Neuronal stem cell (in vitro differentiated cells): ENCODE measurements around the gene CCDC15.

ENCODE experiments used
- DNase-seq: peaks from one replicate; pipeline ENCODE4 v3.0.0-alpha.2; 2013; ENCODE audit warnings: low spot score
- H2AFZ ChIP-seq: one replicate; pipeline ENCODE4 v1.6.1; 2013; ENCODE audit warnings: mild to moderate bottlenecking, low read length, inconsistent platforms
- H2AK5ac ChIP-seq: 2 replicates; pipeline ENCODE4 v1.6.1; 2013; ENCODE audit warnings: low read depth, mild to moderate bottlenecking, inconsistent platforms, low read length, moderate library complexity, mixed read lengths
- H2BK120ac ChIP-seq: 2 replicates; pipeline ENCODE4 v1.6.1; 2013; ENCODE audit warnings: low read depth, mild to moderate bottlenecking, inconsistent platforms, low read length, moderate library complexity, mixed read lengths
- H2BK12ac ChIP-seq: one replicate; pipeline ENCODE4 v1.6.1; 2013; ENCODE audit warnings: low read length, inconsistent platforms
- H2BK15ac ChIP-seq: 2 replicates; pipeline ENCODE4 v1.6.1; 2013; ENCODE audit warnings: mild to moderate bottlenecking, low read length, inconsistent platforms, mixed read lengths
- H2BK5ac ChIP-seq: one replicate; pipeline ENCODE4 v1.6.1; 2013; ENCODE audit warnings: inconsistent platforms, mild to moderate bottlenecking, low read length, moderate library complexity
- H3K14ac ChIP-seq: one replicate; pipeline ENCODE4 v1.6.1; 2013; ENCODE audit warnings: low read length, inconsistent platforms
- H3K18ac ChIP-seq: 2 replicates; pipeline ENCODE4 v1.6.1; 2013; ENCODE audit warnings: low read length, inconsistent platforms
- H3K23ac ChIP-seq: 2 replicates; pipeline ENCODE4 v1.6.1; 2013; ENCODE audit warnings: low read depth, mild to moderate bottlenecking, mixed read lengths, low read length, inconsistent platforms; ENCODE audit not compliant: poor library complexity
- H3K27ac ChIP-seq: replicated peaks from 3 replicates; pipeline ENCODE4 v1.5.1; 2013; ENCODE audit warnings: low read length, inconsistent platforms
- H3K27me3 ChIP-seq, 3 experiments: 2 replicates each; pipeline ENCODE4 v1.6.1; 2013; ENCODE audit warnings: low read length in 3 of 3, mild to moderate bottlenecking in 2 of 3, inconsistent platforms in 1 of 3, low read depth in 1 of 3, mixed read lengths in 1 of 3, moderate library complexity in 1 of 3; ENCODE audit not compliant: control insufficient read depth in 3 of 3, insufficient read depth in 3 of 3
- H3K36me3 ChIP-seq, 2 donors: replicated peaks in 1 of 2; 2 replicates each; pipeline ENCODE4 v1.6.1; 2013; ENCODE audit warnings: low read length in 2 of 2; ENCODE audit not compliant: control insufficient read depth in 2 of 2, insufficient read depth in 2 of 2
- H3K4ac ChIP-seq: 2 replicates; pipeline ENCODE4 v1.6.1; 2013; ENCODE audit warnings: inconsistent platforms, mild to moderate bottlenecking, low read length, moderate library complexity
- H3K4me1 ChIP-seq, 2 donors: 1 replicate in 1 of 2; 2 replicates in 1 of 2; pipeline ENCODE4 v1.6.1; 2013; ENCODE audit warnings: low read length in 2 of 2, low read depth in 1 of 2; ENCODE audit not compliant: control insufficient read depth in 2 of 2, insufficient read depth in 1 of 2
- H3K4me2 ChIP-seq: one replicate; pipeline ENCODE4 v1.6.1; 2013; ENCODE audit warnings: mild to moderate bottlenecking, low read length, inconsistent platforms; ENCODE audit not compliant: insufficient read depth, poor library complexity, severe bottlenecking
- H3K4me3 ChIP-seq, 2 donors: 2 replicates each; pipeline ENCODE4 v1.5.1; 2013; ENCODE audit warnings: low read length in 2 of 2, mild to moderate bottlenecking in 2 of 2, inconsistent platforms in 1 of 2, moderate library complexity in 1 of 2
- H3K79me1 ChIP-seq: one replicate; pipeline ENCODE4 v1.6.1; 2013; ENCODE audit warnings: low read depth, mild to moderate bottlenecking, inconsistent platforms, low read length, moderate library complexity
- H3K9ac ChIP-seq: one replicate; pipeline ENCODE4 v1.6.1; 2013; ENCODE audit warnings: mild to moderate bottlenecking, low read depth, low read length, inconsistent platforms; ENCODE audit not compliant: poor library complexity
- H3K9me3 ChIP-seq, 2 donors: replicated peaks in 1 of 2; 2 replicates each; pipeline versions ENCODE3 to v1.6.1; 2013; ENCODE audit warnings: low read length in 2 of 2, mild to moderate bottlenecking in 2 of 2, inconsistent platforms in 1 of 2, low read depth in 1 of 2, mixed read lengths in 1 of 2, moderate library complexity in 1 of 2; ENCODE audit not compliant: control insufficient read depth in 2 of 2, insufficient read depth in 1 of 2
- H4K8ac ChIP-seq: one replicate; pipeline ENCODE4 v1.6.1; 2013; ENCODE audit warnings: low read depth, mild to moderate bottlenecking, inconsistent platforms, low read length, moderate library complexity
- H4K91ac ChIP-seq: one replicate; pipeline ENCODE4 v1.6.1; 2013; ENCODE audit warnings: low read length, low read depth, mild to moderate bottlenecking, inconsistent platforms; ENCODE audit not compliant: poor library complexity
- WGBS, 2 donors: extraction: QIAGEN DNeasy Blood & Tissue Kit; methylation state at CpG; one replicate each; pipeline ENCODE4 v1.1.7; 2013; ENCODE audit warnings: missing lambda C conversion rate in 2 of 2, mixed read lengths in 1 of 2; ENCODE audit not compliant: insufficient read length in 2 of 2, insufficient replicate concordance in 1 of 2; ENCODE audit errors: extremely low coverage in 2 of 2; 5-methylcytosine and 5-hydroxymethylcytosine counted together

CCDC15 gene

GRCh38 chr11:125056931-125057692 is 103.1 kb downstream of the CCDC15 start:
- no peak for DNase-seq
- no peak overlapping the region for H2BK12ac ChIP-seq
- H3K9me3 ChIP-seq: peaks cover 0 to 2% of the 10 kb centered on the region in 2 donors
- H3K4me1 ChIP-seq: peaks cover 0 to 5% of the 10 kb centered on the region in 2 donors
- no peak overlapping the region for H3K4me2 ChIP-seq
- no peak overlapping the region for H2AK5ac ChIP-seq
- H2BK5ac ChIP-seq: no peak overlapping the region
- no peak overlapping the region for H3K23ac ChIP-seq
- H3K79me1 ChIP-seq: no peaks in the 10 kb centered on the region
- H3K9ac ChIP-seq: no peak overlapping the region
- no peak overlapping the region for H3K4me3 ChIP-seq
- H3K36me3 ChIP-seq: peaks cover 0 to 2% of the 10 kb centered on the region in 2 donors
- H3K14ac ChIP-seq: no peak overlapping the region
- no peak overlapping the region for H4K8ac ChIP-seq
- H3K27me3 ChIP-seq: peaks cover 0 to 11% (median 11%) of the 10 kb centered on the region in 3 experiments
- no peak overlapping the region for H2BK15ac ChIP-seq
- H4K91ac ChIP-seq: no peak overlapping the region
- no peak overlapping the region for H3K18ac ChIP-seq
- no peak overlapping the region for H3K27ac ChIP-seq
- H3K4ac ChIP-seq: no peak overlapping the region
- no CpG with 5 or more reads among the region's 5 CpGs for WGBS, 2 donors
- H2AFZ ChIP-seq: no peak overlapping the region
- no peak overlapping the region for H2BK120ac ChIP-seq

- no peak overlapping the region for H2BK12ac ChIP-seq
- WGBS, 2 donors: no CpG with 5 or more reads among the region's 5 CpGs
- H3K79me1 ChIP-seq: no peaks in the 10 kb centered on the region
- H3K4me1 ChIP-seq: peaks cover 0 to 7% of the 10 kb centered on the region in 2 donors
- no peak overlapping the region for H3K18ac ChIP-seq
- no peak overlapping the region for H4K8ac ChIP-seq
- no peak overlapping the region for H3K4ac ChIP-seq
- H2BK15ac ChIP-seq: no peak overlapping the region
- H3K27ac ChIP-seq: no peak overlapping the region
- no peak overlapping the region for H2BK5ac ChIP-seq
- H3K4me2 ChIP-seq: no peak overlapping the region
- no peak overlapping the region for H2AK5ac ChIP-seq
- H2BK120ac ChIP-seq: no peak overlapping the region
- peak overlapping the region; percentile 49 for H3K23ac ChIP-seq
- no peak overlapping the region for H4K91ac ChIP-seq
- peaks cover 0 to 16% (median 16%) of the 10 kb centered on the region in 3 experiments for H3K27me3 ChIP-seq
- H3K14ac ChIP-seq: no peak overlapping the region
- no peak overlapping the region for H2AFZ ChIP-seq
- H3K9me3 ChIP-seq: peaks cover 0 to 2% of the 10 kb centered on the region in 2 donors
- DNase-seq: no peak
- H3K36me3 ChIP-seq: peaks cover 0 to 2% of the 10 kb centered on the region in 2 donors
- H3K4me3 ChIP-seq: no peak overlapping the region
- H3K9ac ChIP-seq: no peak overlapping the region
These were observed 103.7 kb downstream of the CCDC15 start for GRCh38 chr11:125057693-125058016.

GRCh38 chr11:125061281-125061680 is 107.3 kb downstream of the CCDC15 start:
- Histone ChIP-seq H2AK5ac (no peak overlapping the region), H2BK15ac (no peak overlapping the region), H2BK12ac (no peak overlapping the region), H3K14ac (no peak overlapping the region), H3K27ac (no peak overlapping the region), H2AFZ (no peak overlapping the region), H4K91ac (no peak overlapping the region), H3K18ac (no peak overlapping the region), H3K9ac (no peak overlapping the region), H3K79me1 (no peaks in the 10 kb centered on the region), H2BK5ac (no peak overlapping the region), H3K4me3 (no peak overlapping the region), H3K4ac (no peak overlapping the region), H3K27me3 (peaks cover 0 to 52% (median 28%) of the 10 kb centered on the region in 3 experiments), H3K4me1 (peaks cover 0 to 6% of the 10 kb centered on the region in 2 donors), H3K9me3 (no peaks in the 10 kb centered on the region), H4K8ac (no peak overlapping the region), H3K4me2 (no peak overlapping the region), H2BK120ac (no peak overlapping the region), H3K23ac (no peak overlapping the region), H3K36me3 (no peaks in the 10 kb centered on the region)
- WGBS, 2 donors: no CpG with 5 or more reads among the region's 4 CpGs
- no peak for DNase-seq

GRCh38 chr11:125062218-125062930 is 108.4 kb downstream of the CCDC15 start:
- no peaks in the 10 kb centered on the region for H3K9me3 ChIP-seq
- peak overlapping the region; percentile 32 for H2AK5ac ChIP-seq
- H3K23ac ChIP-seq: peak overlapping the region; percentile 29
- H4K91ac ChIP-seq: no peak overlapping the region
- peak overlapping the region; percentile 100 for H3K4me2 ChIP-seq
- H2BK12ac ChIP-seq: peak overlapping the region; percentile 96
- no peak overlapping the region for H3K14ac ChIP-seq
- no peak overlapping the region for H3K4ac ChIP-seq
- no peak overlapping the region for H4K8ac ChIP-seq
- peak overlapping the region; percentile 90 for H3K9ac ChIP-seq
- H3K27ac ChIP-seq: no peak overlapping the region
- peaks cover 0 to 6% of the 10 kb centered on the region in 2 donors for H3K4me1 ChIP-seq
- H3K27me3 ChIP-seq: peaks cover 0 to 53% (median 28%) of the 10 kb centered on the region in 3 experiments
- H2BK15ac ChIP-seq: peak overlapping the region; percentile 43
- WGBS, 2 donors: no CpG with 5 or more reads among the region's 19 CpGs
- peak overlapping the region; percentile 92 for H3K18ac ChIP-seq
- peak overlapping the region; percentile 77 for H2BK120ac ChIP-seq
- H3K79me1 ChIP-seq: no peaks in the 10 kb centered on the region
- no peak for DNase-seq
- H3K4me3 ChIP-seq: peak overlapping the region; percentile 56 to 81
- H2BK5ac ChIP-seq: peak overlapping the region; percentile 16
- no peaks in the 10 kb centered on the region for H3K36me3 ChIP-seq
- peak overlapping the region; percentile 98 for H2AFZ ChIP-seq
